A172 (cell line): ENCODE data around the gene SIL1. TPM values are rescaled to one million over a fixed set of nuclear protein-coding genes. Genes with fewer than 3 reads are reported as not detected.

Experiments
- DNase-seq: peaks from one replicate; pipeline ENCODE4 v3.0.0-alpha.2; 2015; ENCODE audit warnings: low spot score
- total RNA-seq: library from RNA; depleted of rRNA; stranded (reverse); fragments of >200 nt; shearing (Covaris generic); gene quantifications from 2 replicates; pipeline ENCODE4 v1.2.3, GENCODE V29; 2014; rRNA removed

Gene SIL1
- total RNA-seq, 1 experiment from 2014 or later: 60.4 TPM

- DNase-seq: no peak
Measured at GRCh38 chr5:138920181-138920580, 278.0 kb downstream of the SIL1 start.

GRCh38 chr5:138918686-138919085 is 279.5 kb downstream of the SIL1 start:
- no peak for DNase-seq

GRCh38 chr5:138914338-138914737 is 283.8 kb downstream of the SIL1 start:
- no peak for DNase-seq

- no peak for DNase-seq
Measured at GRCh38 chr5:138913773-138914172, 284.4 kb downstream of the SIL1 start.

GRCh38 chr5:138912093-138912492 is 286.1 kb downstream of the SIL1 start:
- no peak for DNase-seq

- no peak for DNase-seq
Measured at GRCh38 chr5:138911441-138911840, 286.7 kb downstream of the SIL1 start.

- DNase-seq: no peak
Measured at GRCh38 chr5:138910546-138911185, 287.5 kb downstream of the SIL1 start.

- no peak for DNase-seq
Measured at GRCh38 chr5:138909734-138910133, 288.4 kb downstream of the SIL1 start.

- peak; percentile 51 for DNase-seq
Measured at GRCh38 chr5:138905541-138905940, 292.6 kb downstream of the SIL1 start.

GRCh38 chr5:138903130-138903775 is 294.9 kb downstream of the SIL1 start:
- peak; percentile 59 for DNase-seq

GRCh38 chr5:138901716-138902115 is 296.5 kb downstream of the SIL1 start:
- DNase-seq: no peak

- peak; percentile 77 for DNase-seq
Measured at GRCh38 chr5:138900281-138900965, 297.7 kb downstream of the SIL1 start.

- DNase-seq: no peak
Measured at GRCh38 chr5:138898742-138899141, 299.4 kb downstream of the SIL1 start.

- no peak for DNase-seq
Measured at GRCh38 chr5:138898299-138898698, 299.9 kb downstream of the SIL1 start.

Other genes with a start within 250 kb of the SIL1 start
- gene MATR3, start 95.4 kb upstream of the SIL1 start, total RNA-seq: 333 and 368 TPM in 2 replicates
- gene PAIP2, start 143.5 kb upstream of the SIL1 start, total RNA-seq: 88.1 and 89.9 TPM in 2 replicates
- not detected in 2 replicates for gene SLC23A1, start 184.9 kb upstream of the SIL1 start, total RNA-seq
- not detected in 2 replicates for gene MZB1, start 191.5 kb upstream of the SIL1 start, total RNA-seq
- 0.17 and 0.53 TPM in 2 replicates for gene PROB1, start 196.7 kb upstream of the SIL1 start, total RNA-seq
- 9.9 and 18.7 TPM in 2 replicates for gene SPATA24, start 205.7 kb upstream of the SIL1 start, total RNA-seq
- gene DNAJC18, start 241.2 kb upstream of the SIL1 start, total RNA-seq: 6.4 and 8.2 TPM in 2 replicates